K562 (cell line): ENCODE data around the gene GRHPR. TPM values are rescaled to one million over a fixed set of nuclear protein-coding genes. Genes with fewer than 3 reads are reported as not detected.
A peak's percentile ranks its signal among the peaks of the same experiment; 100 is the strongest.

Experiments used
- ATAC-seq: fragments of 200-7000 bp; cut with Tn5 transposase; 3 replicates; pipeline ENCODE4 v1.9.1; 2020; ENCODE audit warnings: moderate library complexity
- Bru-seq: library from RNA; stranded (reverse); fragments of 400-500 nt; gene quantifications from one replicate; lab custom pipeline; 2021; lab: Mats Ljungman, UMichigan
- BruChase-seq, 2 experiments: library from RNA; stranded (reverse); fragments of 400-500 nt; gene quantifications; one replicate each; lab custom pipeline; 2021; lab: Mats Ljungman, UMichigan
- BruUV-seq: library from RNA; stranded (reverse); fragments of 400-500 nt; replicated peaks from 2 replicates; lab custom pipeline; 2021; lab: Mats Ljungman, UMichigan
- CTCF ChIA-PET: fragments of 300-600 bp; formaldehyde crosslinking; extraction: SDS; loops from one replicate; lab custom pipeline; 2021; ENCODE audit warnings: low intra/inter-chr PET ratio; lab: Yijun Ruan, JAX
- POLR2A ChIA-PET: fragments of 300-600, 350-650 bp; sonication (Branson Sonifier 250); formaldehyde crosslinking; extraction: SDS; loops from one replicate; lab custom pipeline; 2021; ENCODE audit warnings: antibody characterized with exemption, inconsistent platforms; lab: Yijun Ruan, JAX
- DNase-seq, 4 experiments: peaks; one replicate each; pipeline versions ENCODE4 v3.0.0 to v3.0.0-alpha.2; 2011 to 2018; ENCODE audit warnings: low spot score in 3 of 4, mixed read lengths in 3 of 4; ENCODE audit errors: extremely low read depth in 1 of 4
- FAIRE-seq: peaks from 2 replicates; lab custom pipeline; 2011; peaks lifted over from hg19 to GRCh38; lab: Jason Lieb, UNC
- H2AFZ ChIP-seq: 2 replicates; pipeline ENCODE4 v1.6.0; 2011; ENCODE audit warnings: low read depth, low read length, control low read depth, inconsistent platforms
- H3K27ac ChIP-seq: fragments of 200-600 bp; 3 replicates; pipeline ENCODE4 v1.8.0; 2011; ENCODE audit warnings: low read depth, mild to moderate bottlenecking, control low read depth, inconsistent platforms, low read length, moderate library complexity, mixed read lengths; ENCODE audit errors: extremely low read depth
- H3K27me3 ChIP-seq, 2 experiments: fragments of 300-600 bp in 1 of 2; 2 replicates in 1 of 2; 3 replicates in 1 of 2; pipeline versions ENCODE4 v1.6.0 to v1.8.0; 2011; ENCODE audit warnings: inconsistent platforms in 2 of 2, low read length in 2 of 2, mild to moderate bottlenecking in 1 of 2, mixed read lengths in 1 of 2, moderate library complexity in 1 of 2; ENCODE audit not compliant: control insufficient read depth in 2 of 2, insufficient read depth in 2 of 2
- H3K36me3 ChIP-seq: fragments of 300-600 bp; 3 replicates; pipeline ENCODE4 v1.8.0; 2011; ENCODE audit warnings: mild to moderate bottlenecking, low read length, inconsistent platforms; ENCODE audit not compliant: control insufficient read depth, insufficient read depth
- H3K4me1 ChIP-seq, 2 experiments: fragments of 200-600 bp in 1 of 2; replicated peaks in 1 of 2; 2 replicates in 1 of 2; 3 replicates in 1 of 2; pipeline versions ENCODE4 v1.5.1 to v1.8.0; 2011; ENCODE audit warnings: inconsistent platforms in 2 of 2, low read length in 2 of 2, mild to moderate bottlenecking in 1 of 2, mixed read lengths in 1 of 2, moderate library complexity in 1 of 2; ENCODE audit not compliant: control insufficient read depth in 2 of 2, insufficient read depth in 2 of 2
- H3K4me2 ChIP-seq: 2 replicates; pipeline ENCODE4 v1.6.1; 2011; ENCODE audit warnings: low read length, control low read depth, inconsistent platforms, mixed read lengths; ENCODE audit not compliant: insufficient read depth
- H3K4me3 ChIP-seq: fragments of 200-600 bp; sonication (generic), shearing (Covaris generic); 2 replicates; pipeline ENCODE4 v1.5.1; 2016; ENCODE audit warnings: control low read depth, inconsistent platforms
- H3K79me2 ChIP-seq: fragments of 200-600 bp; 3 replicates; pipeline ENCODE4 v1.8.0; 2011; ENCODE audit warnings: low read length, inconsistent platforms; ENCODE audit not compliant: control insufficient read depth, insufficient read depth
- H3K9ac ChIP-seq, 2 experiments: 2 replicates each; pipeline versions ENCODE4 v1.6.0 to v1.6.1; 2011; ENCODE audit warnings: low read depth in 2 of 2, low read length in 2 of 2, control low read depth in 1 of 2, inconsistent platforms in 1 of 2, mild to moderate bottlenecking in 1 of 2, mixed read lengths in 1 of 2; ENCODE audit not compliant: insufficient read depth in 1 of 2
- H3K9me1 ChIP-seq: one replicate; pipeline ENCODE4 v1.6.0; 2011; ENCODE audit warnings: inconsistent platforms, mild to moderate bottlenecking, low read length, moderate library complexity; ENCODE audit not compliant: control insufficient read depth, insufficient read depth
- H3K9me3 ChIP-seq: replicated peaks from 2 replicates; pipeline ENCODE4 v1.5.1; 2011; ENCODE audit warnings: low read depth, low read length, inconsistent platforms; ENCODE audit not compliant: control insufficient read depth, insufficient read depth
- H4K20me1 ChIP-seq: replicated peaks from 2 replicates; pipeline ENCODE4 v1.6.1; 2011; ENCODE audit warnings: low read length, inconsistent platforms, mixed read lengths; ENCODE audit not compliant: control insufficient read depth, insufficient read depth
- ADNP ChIP-seq: fragments of 200-800 bp; sonication (Bioruptor generic); IDR thresholded peaks from 2 replicates; pipeline ENCODE4 v1.6.1; 2016; ENCODE audit warnings: missing genetic modification characterization, missing compliant biosample characterization
- BHLHE40 ChIP-seq: IDR thresholded peaks from 2 replicates; pipeline ENCODE4 v1.6.1; 2011; ENCODE audit warnings: low read length, improper control_type of control experiment
- BMI1 ChIP-seq: fragments of 150-350 bp; IDR thresholded peaks from 2 replicates; pipeline ENCODE4 v1.6.1; 2014; ENCODE audit warnings: low read length
- DACH1 ChIP-seq: fragments of 450-650 bp; IDR thresholded peaks from 2 replicates; pipeline ENCODE4 v1.6.1; 2018; ENCODE audit not compliant: partially characterized antibody
- ETV1 ChIP-seq: fragments of 450-650 bp; conservative IDR thresholded peaks from 2 replicates; pipeline ENCODE4 v1.6.1; 2016; ENCODE audit warnings: missing genetic modification characterization, control low read depth, low read depth, missing compliant biosample characterization
- HNRNPK ChIP-seq: fragments of 200-400 bp; formaldehyde crosslinking; IDR thresholded peaks from one replicate; pipeline ENCODE4 v1.6.1; 2018; ENCODE audit warnings: mild to moderate bottlenecking, low read depth, low read length; ENCODE audit not compliant: poor library complexity, severe bottlenecking
- MAX ChIP-seq: sonication (generic); formaldehyde crosslinking; IDR thresholded peaks from 2 replicates; pipeline ENCODE4 v1.9.0; 2022; ENCODE audit warnings: mild to moderate bottlenecking, missing genetic modification reagents
- PRDM10 ChIP-seq: fragments of 450-650 bp; IDR thresholded peaks from 2 replicates; pipeline ENCODE4 v1.6.1; 2018; ENCODE audit not compliant: partially characterized antibody
- TOE1 ChIP-seq, 2 experiments: fragments of 450-650 bp in 1 of 2; sonication (generic) in 1 of 2; formaldehyde crosslinking in 1 of 2; IDR thresholded peaks; 2 replicates each; pipeline versions ENCODE4 v1.7.1 to v1.8.0; 2016 to 2022; ENCODE audit warnings: borderline replicate concordance in 2 of 2, mild to moderate bottlenecking in 2 of 2, antibody characterized with exemption in 1 of 2, inconsistent platforms in 1 of 2, low read depth in 1 of 2, missing genetic modification reagents in 1 of 2, moderate library complexity in 1 of 2
- TRIM28 ChIP-seq: fragments of 450-650 bp; IDR thresholded peaks from 2 replicates; pipeline ENCODE4 v1.6.1; 2017
- ZNF232 ChIP-seq: sonication (generic); formaldehyde crosslinking; IDR thresholded peaks from 2 replicates; pipeline ENCODE4 v1.8.0; 2022; ENCODE audit warnings: mild to moderate bottlenecking, missing genetic modification reagents
- WGBS: fragments of 100-300 bp; shearing (Covaris generic); methylation state at CpG from one replicate; pipeline ENCODE4 v1.1.6; 2016; ENCODE audit warnings: low coverage, mixed read lengths; ENCODE audit not compliant: insufficient coverage; ENCODE audit errors: missing lambda C conversion rate; 5-methylcytosine and 5-hydroxymethylcytosine counted together
- in situ Hi-C: fragments of 300-500 bp; cut with MboI; formaldehyde crosslinking; loops from 4 replicates; pipeline ENCODE4 v1.15.0; 2018; ENCODE audit warnings: inconsistent platforms, mixed read lengths
- intact Hi-C: fragments of 100-400 bp; cut with micrococcal nuclease; formaldehyde crosslinking; loops from 2 replicates; pipeline ENCODE4 v1.14.2; 2022
- long read RNA-seq, 3 experiments: library from polyadenylated mRNA in 2 of 3; library from RNA in 1 of 3; unstranded in 2 of 3; stranded (forward) in 1 of 3; transcript quantifications; one replicate each; pipeline ENCODE4 v2.0.0, GENCODE V29; 2019 to 2022
- polyA minus RNA-seq, 3 experiments: library from RNA; depleted of rRNA, polyadenylated mRNA; stranded (reverse); fragments of >200 nt; gene quantifications; 2 replicates each; pipeline ENCODE4 v1.2.3, GENCODE V29; 2011
- polyA plus RNA-seq, 8 experiments: library from polyadenylated mRNA; depleted of rRNA in 4 of 8; stranded (reverse) in 5 of 8; unstranded in 3 of 8; fragments of >200 nt; fragmentation: Nextera tagmentation in 2 of 8; fragmentation: Illumina TruSeq in 1 of 8; extraction: Ambion mirVana in 2 of 8; extraction: Trizol in 1 of 8; gene quantifications; 2 replicates each; pipeline versions ENCODE4 v1.2.1 to v1.2.3, GENCODE V29; 2011 to 2014; ENCODE audit warnings: inconsistent platforms in 1 of 8, missing spikeins in 1 of 8
- total RNA-seq, 7 experiments: library from RNA; depleted of rRNA in 6 of 7; stranded (reverse); fragments of >200 nt in 6 of 7; fragmentation: Illumina TruSeq in 2 of 7; extraction: Trizol in 2 of 7; gene quantifications; 2 replicates each; pipeline versions ENCODE4 v1.2.1 to v1.2.3, GENCODE V29; 2011 to 2021; ENCODE audit warnings: low replicate concordance in 1 of 7

The GRHPR gene
- 153 and 249 TPM in 2 replicates for total RNA-seq (2011; cell fraction: chromatin; rRNA removed; ENCODE audit: low replicate concordance)
- total RNA-seq (2011; cell fraction: nucleolus; rRNA removed): 152 and 167 TPM in 2 replicates
- total RNA-seq (2011; cell fraction: nucleoplasm; rRNA removed): 169 and 188 TPM in 2 replicates
- total RNA-seq (2014; rRNA removed) (142 and 188 TPM in 2 replicates), total RNA-seq (2014; rRNA removed; fragmentation: Illumina TruSeq; extraction: Trizol) (60.4 and 81.2 TPM in 2 replicates), total RNA-seq (2015; rRNA removed; fragmentation: Illumina TruSeq; extraction: Trizol) (124 and 128 TPM in 2 replicates), total RNA-seq (2021) (120 TPM in 2 replicates), polyA plus RNA-seq (2011; rRNA removed) (140 and 170 TPM in 2 replicates), polyA plus RNA-seq (2014; fragmentation: Illumina TruSeq; extraction: Trizol) (108 and 122 TPM in 2 replicates), polyA plus RNA-seq (2014; fragmentation: Nextera tagmentation; extraction: Ambion mirVana) (10 to 100 TPM; 38.9 to 59.0 TPM), polyA plus RNA-seq (2014; rRNA removed) (144 and 164 TPM in 2 replicates), polyA minus RNA-seq (2011; rRNA and poly(A)+ RNA removed) (88.7 and 103 TPM in 2 replicates), Bru-seq, nascent RNA (percentile 93 among the genes with signal in this experiment), BruChase-seq, experiment 1, labeled RNA remaining after a 2-hour chase (percentile 90 among the genes with signal in this experiment), BruChase-seq, experiment 2, labeled RNA remaining after a 6-hour chase (percentile 90 among the genes with signal in this experiment)
- 244 and 362 TPM in 2 replicates for polyA plus RNA-seq (2011; cell fraction: cytosol; rRNA removed)
- polyA plus RNA-seq (2011; cell fraction: nucleus; rRNA removed): 198 and 228 TPM in 2 replicates
- polyA plus RNA-seq (2012): 125 and 212 TPM in 2 replicates
- polyA minus RNA-seq (2011; cell fraction: cytosol; rRNA and poly(A)+ RNA removed): 76.4 and 82.6 TPM in 2 replicates
- 75.5 and 95.9 TPM in 2 replicates for polyA minus RNA-seq (2011; cell fraction: nucleus; rRNA and poly(A)+ RNA removed)
- long read RNA-seq, experiment 1, full-length matches to known transcripts: 125 of 422 reads
- long read RNA-seq, experiment 1, partial matches to known transcripts: 84 of 422 reads
- long read RNA-seq, experiment 1, other reads (novel, unspliced or antisense): 213 of 422 reads
- long read RNA-seq, experiment 2, full-length matches to known transcripts: 107 of 145 reads
- long read RNA-seq, experiment 2, partial matches to known transcripts: 17 of 145 reads
- long read RNA-seq, experiment 2, other reads (novel, unspliced or antisense): 21 of 145 reads
- long read RNA-seq, experiment 3, full-length matches to known transcripts: 97 of 122 reads
- long read RNA-seq, experiment 3, partial matches to known transcripts: 9 of 122 reads
- long read RNA-seq, experiment 3, other reads (novel, unspliced or antisense): 16 of 122 reads

GRCh38 chr9:37422289-37423104, at the start of gene GRHPR:
TSS of gene GRHPR (plus strand) at chr9:37422696. CDS start at chr9:37422751, 55 bp downstream.
- Histone ChIP-seq H3K4me2 (peak within 1 kb of the TSS; percentile 91), H3K4me1 (peaks cover 15 to 33% of the 10 kb centered on the region in 2 experiments), H3K9me3 (no peaks in the 10 kb centered on the region), H3K27me3 (no peaks in the 10 kb centered on the region), H3K27ac (peak within 1 kb of the TSS; percentile 94), H3K9ac (peak within 1 kb of the TSS; percentile 88 to 97), H3K9me1 (no peaks in the 10 kb centered on the region), H3K79me2 (peaks cover 39% of the 10 kb centered on the region), H4K20me1 (no peaks in the 10 kb centered on the region), H2AFZ (peak within 1 kb of the TSS; percentile 97), H3K4me3 (peak within 1 kb of the TSS; percentile 90), H3K36me3 (peaks cover 40% of the 10 kb centered on the region)
- intact Hi-C loops (no loop called here), in situ Hi-C loops (no loop called here)
- ChIA-PET POLR2A (interaction anchor here (0.5 to 1.5 kb wide), 9 partner anchors 9 to 310 kb away, joined by 3 to 6 read pairs (median 3); no protein-coding TSS in a partner anchor), CTCF (interaction anchor here (0.6 kb wide), 1 partner anchor 300 kb away, joined by 4 read pairs; no protein-coding TSS in a partner anchor)
- under 1% methylated on average over 56 of the region's 56 CpGs for WGBS
- FAIRE-seq: peak; percentile 84
- peak; percentile 97 for DNase-seq
- BruUV-seq: TSS peak; percentile 66
- ATAC-seq: peak; percentile 99
- peak; percentile 97 for TF ChIP-seq PRDM10
- no peak for TF ChIP-seq BMI1
- peak; percentile 95 for TF ChIP-seq MAX (CRISPR knock-in tag)
- no peak for TF ChIP-seq DACH1
- no peak for TF ChIP-seq HNRNPK
- TF ChIP-seq ZNF232: peak; percentile 76; the same call in 1 of the 2 replicates
- TF ChIP-seq TOE1 (IDR thresholded peaks at IDR 0.05; ENCODE audit: borderline replicate concordance): peak; percentile 83
- TF ChIP-seq TOE1 (CRISPR knock-in tag; IDR thresholded peaks at IDR 0.05; ENCODE audit: borderline replicate concordance, low read depth): no peak; the same call in 1 of the 2 replicates
- TF ChIP-seq TRIM28: no peak
- TF ChIP-seq ADNP (tag): no peak
- TF ChIP-seq BHLHE40: peak; percentile 91
- TF ChIP-seq ETV1 (tag): no peak
